Uterus (tissue), 2 donors: ENCODE data around the gene KDM6B.

Source experiments
- POLR2A ChIP-seq, 2 donors: fragments of 450-650 bp; IDR thresholded peaks; one replicate each; pipeline ENCODE4 v1.6.1; 2016; ENCODE audit warnings: antibody characterized with exemption in 2 of 2, mild to moderate bottlenecking in 1 of 2, moderate library complexity in 1 of 2
- TF ChIP-seq, protein P1 (sequence below), 4 experiments: fragments of 200-600 bp in 2 of 4; fragments of 450-650 bp in 2 of 4; sonication (generic) in 2 of 4; IDR thresholded peaks; one replicate each; pipeline ENCODE4 v1.5.1; 2016 to 2019; ENCODE audit warnings: antibody characterized with exemption in 4 of 4, mild to moderate bottlenecking in 2 of 4, moderate library complexity in 1 of 4

DNA sequence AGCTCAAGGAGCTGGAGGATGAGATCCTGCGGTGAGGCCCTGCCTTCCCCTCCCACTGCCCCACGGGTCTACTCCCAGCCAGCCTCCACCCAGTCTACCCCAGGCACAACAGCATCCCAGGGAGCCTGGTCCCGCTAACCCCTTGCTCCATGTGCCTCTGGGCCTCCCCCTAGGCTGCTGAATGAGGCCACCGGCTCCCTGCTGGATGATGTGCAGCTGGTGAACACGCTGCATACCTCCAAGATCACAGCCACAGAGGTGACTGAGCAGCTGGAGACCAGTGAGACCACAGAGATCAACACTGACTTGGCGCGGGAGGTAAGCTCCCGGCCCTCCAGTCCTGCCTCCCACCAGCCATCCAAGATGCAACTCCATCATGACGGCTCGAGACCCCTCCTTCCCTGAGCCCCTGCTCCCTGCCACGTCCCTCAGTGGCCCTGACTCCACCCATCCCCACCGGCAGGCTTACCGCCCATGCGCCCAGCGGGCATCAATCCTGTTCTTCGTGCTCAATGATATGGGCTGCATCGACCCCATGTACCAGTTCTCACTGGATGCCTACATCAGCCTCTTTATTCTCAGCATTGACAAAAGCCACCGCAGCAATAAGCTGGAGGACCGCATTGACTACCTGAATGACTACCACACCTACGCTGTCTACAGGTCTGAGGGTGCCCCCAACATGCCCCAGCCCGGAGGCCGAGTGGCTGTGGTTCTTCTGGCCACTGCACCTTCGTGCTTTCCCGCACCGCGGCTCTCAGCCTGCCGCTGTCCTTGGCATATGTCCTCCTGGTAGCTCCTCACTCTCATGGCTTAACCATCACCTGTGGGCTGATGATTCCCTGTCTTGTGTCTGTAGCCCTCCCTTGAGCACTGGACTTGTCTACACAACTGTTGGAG lies 15.0 kb upstream of the KDM6B start:
- TF ChIP-seq, protein P1, sequence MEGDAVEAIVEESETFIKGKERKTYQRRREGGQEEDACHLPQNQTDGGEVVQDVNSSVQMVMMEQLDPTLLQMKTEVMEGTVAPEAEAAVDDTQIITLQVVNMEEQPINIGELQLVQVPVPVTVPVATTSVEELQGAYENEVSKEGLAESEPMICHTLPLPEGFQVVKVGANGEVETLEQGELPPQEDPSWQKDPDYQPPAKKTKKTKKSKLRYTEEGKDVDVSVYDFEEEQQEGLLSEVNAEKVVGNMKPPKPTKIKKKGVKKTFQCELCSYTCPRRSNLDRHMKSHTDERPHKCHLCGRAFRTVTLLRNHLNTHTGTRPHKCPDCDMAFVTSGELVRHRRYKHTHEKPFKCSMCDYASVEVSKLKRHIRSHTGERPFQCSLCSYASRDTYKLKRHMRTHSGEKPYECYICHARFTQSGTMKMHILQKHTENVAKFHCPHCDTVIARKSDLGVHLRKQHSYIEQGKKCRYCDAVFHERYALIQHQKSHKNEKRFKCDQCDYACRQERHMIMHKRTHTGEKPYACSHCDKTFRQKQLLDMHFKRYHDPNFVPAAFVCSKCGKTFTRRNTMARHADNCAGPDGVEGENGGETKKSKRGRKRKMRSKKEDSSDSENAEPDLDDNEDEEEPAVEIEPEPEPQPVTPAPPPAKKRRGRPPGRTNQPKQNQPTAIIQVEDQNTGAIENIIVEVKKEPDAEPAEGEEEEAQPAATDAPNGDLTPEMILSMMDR (IDR thresholded peaks at IDR 0.05), result no peak
- TF ChIP-seq POLR2A (IDR thresholded peaks at IDR 0.05), result no peak
